Mucosa of descending colon (tissue), 3 donors: ENCODE results near the gene HMX3. TPM values are rescaled to one million over a fixed set of nuclear protein-coding genes. Genes with fewer than 3 reads are reported as not detected.

ENCODE experiments used
- ATAC-seq: fragments of 200-7000 bp; cut with Tn5 transposase; one replicate; pipeline ENCODE4 v1.9.1; 2020; ENCODE audit warnings: mild to moderate bottlenecking, moderate library complexity
- DNase-seq, 3 donors: peaks; one replicate each; pipeline ENCODE4 v3.0.0-alpha.2; 2020
- H3K36me3 ChIP-seq: fragments of 200-600 bp; one replicate; pipeline ENCODE4 v1.8.0; 2021; ENCODE audit warnings: low read depth, mild to moderate bottlenecking
- H3K4me1 ChIP-seq: fragments of 200-600 bp; one replicate; pipeline ENCODE4 v1.8.0; 2021; ENCODE audit warnings: low read depth, mild to moderate bottlenecking
- H3K4me3 ChIP-seq: fragments of 200-600 bp; one replicate; pipeline ENCODE4 v1.8.0; 2021; ENCODE audit warnings: mild to moderate bottlenecking
- H3K9me3 ChIP-seq: fragments of 200-600 bp; one replicate; pipeline ENCODE4 v1.8.0; 2021; ENCODE audit warnings: mild to moderate bottlenecking
- intact Hi-C, 2 donors: fragments of 100-400 bp; cut with DNase I in 1 of 2; cut with micrococcal nuclease in 1 of 2; formaldehyde crosslinking; loops; one replicate each; pipeline versions ENCODE4 v1.11.0 to v1.11.1; 2022; cut with DNase I, micrococcal nuclease
- total RNA-seq, 3 donors: library from RNA; stranded (reverse); fragmentation: NEBNext Ultra II Directional in 2 of 3; extraction: Animal tissue kit (Norgen Biotek cat#: 25700) in 2 of 3; gene quantifications; one replicate each; pipeline versions ENCODE4 v1.2.1 to v1.2.4, GENCODE V29; 2021 to 2023
- TF ChIP-seq, protein P1 (sequence below): fragments of 200-600 bp; IDR thresholded peaks from one replicate; pipeline ENCODE4 v1.8.0; 2022; ENCODE audit warnings: antibody characterized with exemption, mild to moderate bottlenecking
- donor health status: DM: no; HTN: no; CAD: no; lungs with moderate emphysema.
- donor health status: DM: no; HTN: no; CAD: no.
- donor health status: DM: no; HTN: yes; CAD: no.

HMX3 gene
- total RNA-seq, 3 donors from 2014 or later = 0.92 to 1.4 TPM; not detected in 1

DNA sequence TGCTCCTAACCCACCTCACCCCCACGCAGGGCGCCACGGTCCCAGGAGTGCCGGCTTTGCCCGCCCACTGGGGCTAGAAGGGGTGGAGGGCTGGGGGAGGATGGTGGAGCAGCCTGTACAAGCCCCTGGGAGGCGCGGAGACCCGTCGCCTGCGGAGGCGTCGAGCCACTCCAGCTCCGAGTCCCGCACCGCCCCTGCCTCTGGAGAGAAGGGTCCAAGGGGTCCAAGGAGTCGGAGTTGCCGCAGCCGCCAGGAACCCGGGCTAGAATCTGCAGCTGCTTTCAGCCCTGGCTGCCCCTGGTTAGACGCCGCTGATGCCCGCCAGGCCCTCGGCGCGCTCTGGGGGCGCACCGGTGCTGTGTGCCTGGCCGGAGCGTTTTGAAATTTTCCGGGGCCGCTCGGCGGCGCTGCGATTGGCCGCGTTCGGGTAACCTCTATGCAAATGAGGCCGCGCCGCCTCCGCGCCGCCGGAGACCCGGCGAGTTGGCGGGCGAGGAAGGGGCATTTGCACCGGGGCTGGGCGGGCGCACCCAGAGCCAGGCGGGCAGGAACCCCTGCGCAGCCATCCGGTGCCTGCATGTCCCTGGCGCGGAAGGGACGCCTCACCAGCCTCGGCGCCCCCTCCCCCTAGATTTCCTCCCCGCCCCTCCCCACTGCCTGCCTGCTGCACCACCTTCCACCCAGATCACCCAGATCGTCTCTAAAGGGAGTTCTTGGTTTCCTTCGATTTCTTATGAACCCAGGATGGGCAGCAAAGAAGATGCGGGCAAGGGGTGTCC is 12.1 kb downstream of the HMX3 start, which contains the start of gene HMX2:
HMX2 (plus strand) TSS at position 502 of the 779 bp plus-strand sequence; CDS start at position 745, 243 bp downstream.
- Histone ChIP-seq H3K4me3 (no peak within 1 kb of the TSS), H3K9me3 (no peaks in the 10 kb centered on the region), H3K36me3 (no peaks in the 10 kb centered on the region), H3K4me1 (peaks cover 35% of the 10 kb centered on the region)
- intact Hi-C loops = no loop called here
- peak; percentile 10 for ATAC-seq
- TF ChIP-seq, protein P1, sequence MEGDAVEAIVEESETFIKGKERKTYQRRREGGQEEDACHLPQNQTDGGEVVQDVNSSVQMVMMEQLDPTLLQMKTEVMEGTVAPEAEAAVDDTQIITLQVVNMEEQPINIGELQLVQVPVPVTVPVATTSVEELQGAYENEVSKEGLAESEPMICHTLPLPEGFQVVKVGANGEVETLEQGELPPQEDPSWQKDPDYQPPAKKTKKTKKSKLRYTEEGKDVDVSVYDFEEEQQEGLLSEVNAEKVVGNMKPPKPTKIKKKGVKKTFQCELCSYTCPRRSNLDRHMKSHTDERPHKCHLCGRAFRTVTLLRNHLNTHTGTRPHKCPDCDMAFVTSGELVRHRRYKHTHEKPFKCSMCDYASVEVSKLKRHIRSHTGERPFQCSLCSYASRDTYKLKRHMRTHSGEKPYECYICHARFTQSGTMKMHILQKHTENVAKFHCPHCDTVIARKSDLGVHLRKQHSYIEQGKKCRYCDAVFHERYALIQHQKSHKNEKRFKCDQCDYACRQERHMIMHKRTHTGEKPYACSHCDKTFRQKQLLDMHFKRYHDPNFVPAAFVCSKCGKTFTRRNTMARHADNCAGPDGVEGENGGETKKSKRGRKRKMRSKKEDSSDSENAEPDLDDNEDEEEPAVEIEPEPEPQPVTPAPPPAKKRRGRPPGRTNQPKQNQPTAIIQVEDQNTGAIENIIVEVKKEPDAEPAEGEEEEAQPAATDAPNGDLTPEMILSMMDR = no peak
- DNase-seq = peak in 2 of 3 donors; percentile 34 to 53

DNA sequence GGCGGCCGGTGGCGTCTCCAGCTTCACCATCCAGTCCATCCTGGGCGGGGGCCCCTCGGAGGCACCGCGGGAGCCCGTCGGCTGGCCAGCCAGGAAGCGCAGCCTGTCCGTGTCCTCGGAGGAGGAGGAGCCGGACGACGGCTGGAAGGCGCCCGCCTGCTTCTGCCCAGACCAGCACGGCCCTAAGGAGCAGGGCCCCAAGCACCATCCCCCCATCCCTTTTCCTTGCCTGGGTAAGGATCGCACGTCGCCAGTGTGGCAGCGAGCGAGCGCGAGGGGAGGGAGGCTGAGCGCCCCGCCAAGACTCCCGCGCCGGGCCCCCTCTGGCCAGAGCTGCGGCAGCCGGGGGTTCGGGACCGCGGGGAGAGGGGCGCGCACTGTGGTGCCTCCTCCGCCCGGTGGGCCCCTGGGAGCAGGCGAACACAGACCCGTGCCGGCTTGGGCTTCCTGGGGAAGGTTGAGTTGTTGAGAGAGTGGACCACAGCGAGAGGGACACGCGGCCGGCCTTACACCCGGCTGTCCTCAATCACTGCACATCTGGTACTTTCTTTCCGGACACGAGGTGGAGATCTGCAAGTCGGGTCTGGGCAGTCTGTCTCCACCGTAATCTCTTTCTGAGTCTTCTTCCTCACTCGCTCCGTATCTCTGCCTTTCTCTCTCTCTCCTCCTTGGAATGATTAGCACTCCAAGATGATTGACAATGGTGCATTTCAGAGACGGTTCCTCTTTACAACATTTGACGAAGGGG is 12.8 kb downstream of the HMX3 start:
- no peaks in the 10 kb centered on the region for H3K9me3 ChIP-seq
- intact Hi-C loops = no loop called here
- H3K4me1 ChIP-seq = peaks cover 35% of the 10 kb centered on the region
- DNase-seq (peak in 1 of 3 donors; percentile 22), ATAC-seq (no peak)
- H3K4me3 ChIP-seq = no peak overlapping the region
- H3K36me3 ChIP-seq = no peaks in the 10 kb centered on the region
- TF ChIP-seq, protein P1 = no peak

DNA sequence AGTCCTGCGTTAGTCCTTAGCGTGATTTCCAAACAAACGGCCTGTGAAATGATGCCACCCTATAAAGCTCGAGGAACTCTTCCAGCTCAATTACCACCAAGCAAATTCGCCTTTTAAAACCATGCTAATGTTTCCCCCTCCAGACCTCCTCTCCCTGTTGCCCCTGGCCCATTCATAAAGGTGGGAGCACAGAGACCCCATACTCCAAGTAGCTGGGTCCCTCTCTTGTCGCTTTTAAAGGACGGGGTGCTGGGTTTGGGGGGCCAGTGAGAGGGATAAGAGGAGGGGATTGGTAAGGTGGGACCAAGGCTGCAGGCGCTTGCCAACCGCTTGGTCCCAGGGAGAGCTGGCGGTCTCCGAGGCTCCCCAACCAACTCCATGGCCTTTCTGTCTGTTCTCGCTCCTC is 13.4 kb downstream of the HMX3 start:
- TF ChIP-seq, protein P1 = no peak
- no peaks in the 10 kb centered on the region for H3K9me3 ChIP-seq
- no peak overlapping the region for H3K4me3 ChIP-seq
- peaks cover 35% of the 10 kb centered on the region for H3K4me1 ChIP-seq
- no peak for ATAC-seq
- intact Hi-C loops = no loop called here
- peaks cover 4% of the 10 kb centered on the region for H3K36me3 ChIP-seq
- no peak for DNase-seq

DNA sequence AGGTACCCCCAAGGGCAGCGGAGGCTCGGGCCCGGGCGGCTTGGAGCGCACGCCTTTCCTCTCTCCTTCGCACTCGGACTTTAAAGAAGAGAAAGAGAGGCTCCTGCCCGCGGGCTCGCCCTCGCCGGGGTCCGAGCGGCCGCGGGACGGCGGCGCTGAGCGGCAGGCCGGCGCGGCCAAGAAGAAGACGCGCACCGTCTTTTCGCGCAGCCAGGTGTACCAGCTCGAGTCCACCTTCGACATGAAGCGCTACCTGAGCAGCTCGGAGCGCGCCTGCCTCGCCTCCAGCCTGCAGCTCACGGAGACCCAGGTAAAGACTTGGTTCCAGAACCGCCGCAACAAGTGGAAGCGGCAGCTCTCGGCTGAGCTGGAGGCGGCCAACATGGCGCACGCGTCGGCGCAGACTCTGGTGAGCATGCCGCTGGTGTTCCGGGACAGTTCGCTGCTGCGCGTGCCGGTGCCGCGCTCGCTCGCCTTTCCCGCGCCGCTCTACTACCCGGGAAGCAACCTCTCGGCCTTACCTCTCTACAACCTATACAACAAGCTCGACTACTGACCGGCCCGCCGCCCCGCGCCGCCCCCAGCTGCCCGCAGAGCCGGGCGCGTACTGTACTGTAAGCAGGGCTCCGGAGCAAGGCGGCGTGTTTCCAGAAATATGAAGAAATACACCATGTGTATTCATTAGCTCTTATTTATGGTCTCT is 13.9 kb downstream of the HMX3 start:
- intact Hi-C loops = no loop called here
- no peak for ATAC-seq
- Histone ChIP-seq H3K36me3 (peaks cover 4% of the 10 kb centered on the region), H3K4me1 (peaks cover 34% of the 10 kb centered on the region), H3K9me3 (no peaks in the 10 kb centered on the region), H3K4me3 (no peak overlapping the region)
- DNase-seq = peak; percentile 40 to 56 (median 47)
- TF ChIP-seq, protein P1 = no peak

DNA sequence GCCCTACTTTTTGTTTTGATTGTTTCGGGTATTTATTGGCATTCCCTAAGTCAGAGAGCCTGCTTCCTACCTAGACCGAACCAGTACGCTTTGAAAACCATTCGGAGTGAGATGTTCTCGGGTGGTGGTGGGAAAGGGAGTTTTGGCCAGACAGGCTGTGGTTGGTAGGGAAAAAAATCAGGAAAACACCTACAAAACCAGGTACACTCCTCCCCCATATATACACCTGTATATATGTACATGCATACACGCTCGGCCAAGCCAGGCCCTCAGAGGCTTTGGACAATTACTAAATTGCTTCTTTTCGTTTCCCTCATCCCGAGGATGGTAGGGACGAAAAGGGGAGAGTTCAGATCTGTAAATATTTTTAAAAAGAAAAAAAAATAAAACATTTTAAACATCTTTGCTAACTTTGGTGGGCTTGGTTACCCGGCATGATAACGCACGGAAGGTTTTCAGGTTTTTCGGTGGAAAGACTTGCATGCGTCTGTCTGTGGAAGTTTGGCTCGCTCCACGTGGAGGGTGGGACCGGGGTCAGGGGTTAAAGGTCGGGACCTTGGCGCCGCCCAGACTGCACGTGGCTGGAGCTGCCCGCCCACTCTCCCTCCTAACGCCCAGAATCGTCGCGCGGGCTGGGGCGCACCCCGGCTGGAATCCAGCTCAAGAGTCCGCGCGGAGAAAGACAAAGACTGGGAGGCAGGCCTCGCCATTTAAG is 14.7 kb downstream of the HMX3 start:
- H3K4me3 ChIP-seq = no peak overlapping the region
- peak in 1 of 3 donors; percentile 57 for DNase-seq
- peaks cover 34% of the 10 kb centered on the region for H3K4me1 ChIP-seq
- no peak for ATAC-seq
- TF ChIP-seq, protein P1 = no peak
- intact Hi-C loops = no loop called here
- H3K9me3 ChIP-seq = no peaks in the 10 kb centered on the region
- H3K36me3 ChIP-seq = peaks cover 4% of the 10 kb centered on the region
